B cell (primary cell): Measurements from ENCODE around the gene DDX27. TPM values are rescaled to one million over a fixed set of nuclear protein-coding genes. Genes with fewer than 3 reads are reported as not detected.

Source experiments
- ATAC-seq: fragments of 200-7000 bp; cut with Tn5 transposase; one replicate; pipeline ENCODE4 v1.10.0; 2021; ENCODE audit warnings: low read depth, mild to moderate bottlenecking, moderate number of reproducible peaks, moderate library complexity
- CTCF ChIA-PET: fragments of 350-600 bp; sonication (Branson Sonifier 250); formaldehyde crosslinking; loops from one replicate; lab custom pipeline; 2021; ENCODE audit warnings: antibody characterized with exemption, inconsistent platforms; lab: Charles Lee
- POLR2A ChIA-PET: fragments of 350-600 bp; sonication (Branson Sonifier 250); formaldehyde crosslinking; loops from one replicate; lab custom pipeline; 2021; ENCODE audit warnings: antibody characterized with exemption; lab: Charles Lee
- DNase-seq: peaks from one replicate; pipeline ENCODE4 v3.0.0; 2013
- H2AFZ ChIP-seq: 2 replicates; pipeline ENCODE4 v1.6.1; 2012; ENCODE audit warnings: mild to moderate bottlenecking, low read depth, low read length; ENCODE audit not compliant: insufficient read depth, poor library complexity, severe bottlenecking
- H3K27ac ChIP-seq, 2 donors: 1 replicate in 1 of 2; 2 replicates in 1 of 2; pipeline ENCODE4 v1.5.1; 2012 to 2013; ENCODE audit warnings: low read length in 2 of 2, mild to moderate bottlenecking in 2 of 2, moderate library complexity in 1 of 2
- H3K27me3 ChIP-seq, 4 experiments: fragments of 200-600 bp in 1 of 4; sonication (generic) in 1 of 4; replicated peaks in 1 of 4; 1 replicate in 2 of 4; 2 replicates in 2 of 4; pipeline versions ENCODE4 v1.6.1 to v1.7.0; 2013 to 2016; ENCODE audit warnings: low read length in 3 of 4, mild to moderate bottlenecking in 2 of 4, mixed read lengths in 1 of 4, moderate library complexity in 1 of 4; ENCODE audit not compliant: insufficient read depth in 4 of 4, control insufficient read depth in 3 of 4; ENCODE audit errors: control extremely low read depth in 1 of 4
- H3K36me3 ChIP-seq, 2 experiments: replicated peaks in 1 of 2; 1 replicate in 1 of 2; 2 replicates in 1 of 2; pipeline versions ENCODE4 v1.6.1 to v1.7.1; 2013; ENCODE audit warnings: low read length in 1 of 2; ENCODE audit not compliant: insufficient read depth in 2 of 2, control insufficient read depth in 1 of 2; ENCODE audit errors: control extremely low read depth in 1 of 2, extremely low read depth in 1 of 2
- H3K4me1 ChIP-seq, 2 donors: fragments of 200-600 bp in 1 of 2; sonication (generic) in 1 of 2; 1 replicate in 1 of 2; 2 replicates in 1 of 2; pipeline versions ENCODE4 v1.5.1 to v1.6.1; 2013 to 2017; ENCODE audit warnings: low read length in 2 of 2; ENCODE audit not compliant: control insufficient read depth in 2 of 2, insufficient read depth in 2 of 2
- H3K4me2 ChIP-seq: replicated peaks from 2 replicates; pipeline ENCODE3; 2012; ENCODE audit warnings: mild to moderate bottlenecking, low read depth, low read length; ENCODE audit not compliant: poor library complexity, severe bottlenecking
- H3K4me3 ChIP-seq, 5 experiments: fragments of 200-600 bp in 1 of 5; sonication (generic) in 1 of 5; 1 replicate in 3 of 5; 2 replicates in 2 of 5; pipeline versions ENCODE4 v1.5.1 to v1.7.0; 2011 to 2016; ENCODE audit warnings: low read length in 4 of 5, mild to moderate bottlenecking in 4 of 5, low read depth in 2 of 5, control low read depth in 1 of 5, moderate library complexity in 1 of 5; ENCODE audit not compliant: insufficient read depth in 1 of 5; ENCODE audit errors: control extremely low read depth in 1 of 5, extremely low read depth in 1 of 5
- H3K79me2 ChIP-seq: fragments of 200-600 bp; sonication (generic); one replicate; pipeline ENCODE4 v1.6.0; 2016; ENCODE audit warnings: low read length; ENCODE audit not compliant: control insufficient read depth, insufficient read depth
- H3K9ac ChIP-seq: fragments of 200-600 bp; sonication (generic); 2 replicates; pipeline ENCODE4 v1.6.1; 2017; ENCODE audit warnings: mild to moderate bottlenecking, low read length, moderate library complexity
- H3K9me3 ChIP-seq, 3 donors: one replicate each; pipeline versions ENCODE4 v1.6.1 to v1.7.1; 2013; ENCODE audit warnings: low read length in 2 of 3; ENCODE audit not compliant: control insufficient read depth in 2 of 3, insufficient read depth in 1 of 3; ENCODE audit errors: control extremely low read depth in 1 of 3
- H4K20me1 ChIP-seq: 2 replicates; pipeline ENCODE4 v1.6.0; 2012; ENCODE audit warnings: mild to moderate bottlenecking, low read length; ENCODE audit not compliant: insufficient read depth, control insufficient read depth, poor library complexity, severe bottlenecking
- H3K27ac Mint-ChIP-seq: one replicate; pipeline ENCODE4 v1.8.0; 2021; ENCODE audit warnings: mixed read lengths
- H3K27me3 Mint-ChIP-seq: one replicate; pipeline ENCODE4 v1.8.0; 2021; ENCODE audit warnings: mixed read lengths
- H3K4me1 Mint-ChIP-seq: one replicate; pipeline ENCODE4 v1.8.0; 2021; ENCODE audit warnings: mixed read lengths
- H3K4me3 Mint-ChIP-seq: one replicate; pipeline ENCODE4 v1.8.0; 2021; ENCODE audit warnings: mixed read lengths
- H3K9me3 Mint-ChIP-seq: one replicate; pipeline ENCODE4 v1.8.0; 2022; ENCODE audit warnings: mixed read lengths; ENCODE audit not compliant: insufficient read depth
- CTCF ChIP-seq: fragments of 200-600 bp; IDR thresholded peaks from one replicate; pipeline ENCODE4 v1.8.0; 2022; ENCODE audit warnings: antibody characterized with exemption, mild to moderate bottlenecking
- EZH2 ChIP-seq: IDR thresholded peaks from 2 replicates; pipeline ENCODE4 v1.6.1; 2012; ENCODE audit warnings: borderline replicate concordance, low read depth, mild to moderate bottlenecking, moderate library complexity, low read length; ENCODE audit not compliant: insufficient read depth, poor library complexity, severe bottlenecking
- WGBS: methylation state at CpG from one replicate; pipeline ENCODE4 v1.1.5; 2013; ENCODE audit warnings: missing lambda C conversion rate; ENCODE audit not compliant: insufficient coverage; 5-methylcytosine and 5-hydroxymethylcytosine counted together
- intact Hi-C: fragments of 100-400 bp; cut with micrococcal nuclease; formaldehyde crosslinking; loops from one replicate; pipeline ENCODE4 v1.10.0; 2022
- polyA plus RNA-seq: library from polyadenylated mRNA; depleted of rRNA; stranded (reverse); fragments of >200 nt; gene quantifications from 2 replicates; pipeline ENCODE4 v1.2.3, GENCODE V29; 2012
- total RNA-seq, 2 donors: library from RNA; stranded (reverse); fragments of 120-200 nt in 1 of 2; gene quantifications; 1 replicate in 1 of 2; 2 replicates in 1 of 2; pipeline versions ENCODE4 v1.2.3 to v1.2.4, GENCODE V29; 2013 to 2022

Gene DDX27
- total and polyA plus RNA-seq, 2 donors (not counting 1 experiment from before 2014, with no cell fraction given), result 55.0 to 74.6 TPM

GRCh38 chr20:49285233-49285668 lies 66.0 kb downstream of the DDX27 start:
- Mint-ChIP-seq H3K4me1 (peaks cover 60% of the 10 kb centered on the region), H3K9me3 (peaks cover 44% of the 10 kb centered on the region), H3K27me3 (no peaks in the 10 kb centered on the region), H3K4me3 (no peak overlapping the region), H3K27ac (peak overlapping the region; percentile 7)
- H3K4me2 ChIP-seq, result no peak overlapping the region
- peaks cover 94% of the 10 kb centered on the region for H3K79me2 ChIP-seq
- H3K27ac ChIP-seq, result peak overlapping the region in 1 of 2 donors; percentile 1
- CTCF ChIA-PET, result no interaction called here
- intact Hi-C loops, result no loop called here
- no peak for ATAC-seq
- peaks cover 7 to 80% (median 67%) of the 10 kb centered on the region in 3 donors for H3K9me3 ChIP-seq
- no peak overlapping the region for H3K9ac ChIP-seq
- H3K4me1 ChIP-seq, result peaks cover 35 to 46% of the 10 kb centered on the region in 2 donors
- no peak overlapping the region for H2AFZ ChIP-seq
- WGBS, result no CpG with 5 or more reads among the region's 1 CpG
- no peak for DNase-seq
- peaks cover 27 to 99% of the 10 kb centered on the region in 2 experiments for H3K36me3 ChIP-seq
- H3K4me3 ChIP-seq, result no peak overlapping the region
- no peak for TF ChIP-seq CTCF
- no peak for TF ChIP-seq EZH2
- no peaks in the 10 kb centered on the region for H3K27me3 ChIP-seq
- H4K20me1 ChIP-seq, result peaks cover 94% of the 10 kb centered on the region
- POLR2A ChIA-PET, result no interaction called here

GRCh38 chr20:49285813-49286494 lies 66.7 kb downstream of the DDX27 start:
- H3K4me1 ChIP-seq, result peaks cover 31 to 41% of the 10 kb centered on the region in 2 donors
- H3K4me3 ChIP-seq, result peak overlapping the region in 1 of 5 experiments; percentile 3
- ChIA-PET POLR2A (interaction anchor here (1.4 kb wide), 1 partner anchor 9 kb away, joined by 3 read pairs; no protein-coding TSS in a partner anchor), CTCF (no interaction called here)
- no peak for TF ChIP-seq CTCF
- intact Hi-C loops, result no loop called here
- H3K9ac ChIP-seq, result no peak overlapping the region
- Mint-ChIP-seq H3K4me3 (no peak overlapping the region), H3K4me1 (peaks cover 59% of the 10 kb centered on the region), H3K9me3 (peaks cover 44% of the 10 kb centered on the region), H3K27ac (no peak overlapping the region), H3K27me3 (no peaks in the 10 kb centered on the region)
- H4K20me1 ChIP-seq, result peaks cover 94% of the 10 kb centered on the region
- no peak overlapping the region for H3K4me2 ChIP-seq
- WGBS, result 94% methylated on average over 3 of the region's 4 CpGs
- peaks cover 7 to 72% (median 61%) of the 10 kb centered on the region in 3 donors for H3K9me3 ChIP-seq
- peaks cover 88% of the 10 kb centered on the region for H3K79me2 ChIP-seq
- ATAC-seq (no peak), DNase-seq (no peak)
- no peak overlapping the region for H2AFZ ChIP-seq
- no peaks in the 10 kb centered on the region for H3K27me3 ChIP-seq
- peak overlapping the region in 1 of 2 donors; percentile 1 for H3K27ac ChIP-seq
- peaks cover 28 to 99% of the 10 kb centered on the region in 2 experiments for H3K36me3 ChIP-seq
